ENCODE results near the gene NLRP6. TPM values are rescaled to one million over a fixed set of nuclear protein-coding genes. Genes with fewer than 3 reads are reported as not detected.
A peak's percentile ranks its signal among the peaks of the same experiment; 100 is the strongest.
"Not testable (repeated sequence)": the region's sequence is repeated elsewhere in the genome, so short reads cannot be mapped to it uniquely, and the experiment has no call there.

The NLRP6 gene
- total RNA-seq, 4 donors from 2014 or later, result 0.15 to 1.3 (median 0.64) TPM

GRCh38 chr11:266676-267439 lies 11.3 kb upstream of the NLRP6 start:
- DNase-seq (ENCODE audit: low spot score in 2 of 2), result peak in 1 of 2 donors; percentile 75
- Histone ChIP-seq H3K36me3 (no peaks in the 10 kb centered on the region), H3K27ac (no peak overlapping the region), H3K4me3 (no peak overlapping the region), H3K27me3 (no peaks in the 10 kb centered on the region), H3K4me1 (peaks cover 17% of the 10 kb centered on the region), H3K9me3 (no peaks in the 10 kb centered on the region)
- WGBS, result 55% methylated on average over 5 of the region's 13 CpGs
- TF ChIP-seq CTCF (IDR thresholded peaks at IDR 0.05) (no peak), EP300 (IDR thresholded peaks at IDR 0.05) (no peak), POLR2AphosphoS5 (IDR thresholded peaks at IDR 0.05) (no peak)

- WGBS, result 14% methylated on average over 18 of the region's 18 CpGs
- no peaks in the 10 kb centered on the region for H3K36me3 ChIP-seq
- no peaks in the 10 kb centered on the region for H3K9me3 ChIP-seq
- no peaks in the 10 kb centered on the region for H3K27me3 ChIP-seq
- H3K4me3 ChIP-seq, result peak overlapping the region; percentile 38
- peak overlapping the region; percentile 81 for H3K27ac ChIP-seq
- H3K4me1 ChIP-seq, result peaks cover 17% of the 10 kb centered on the region
- peak in 1 of 2 donors; percentile 86 for DNase-seq (ENCODE audit: low spot score in 2 of 2)
- TF ChIP-seq CTCF (IDR thresholded peaks at IDR 0.05) (no peak), EP300 (IDR thresholded peaks at IDR 0.05) (no peak), POLR2A (IDR thresholded peaks at IDR 0.05) (no peak), POLR2AphosphoS5 (IDR thresholded peaks at IDR 0.05) (no peak)
Observed at GRCh38 chr11:267491-267994, 10.7 kb upstream of the NLRP6 start.

- peak overlapping the region; percentile 38 for H3K4me3 ChIP-seq
- 22% methylated on average over 16 of the region's 16 CpGs for WGBS
- TF ChIP-seq POLR2A (IDR thresholded peaks at IDR 0.05), result peak in 1 of 2 donors; percentile 9
- peak in 1 of 3 donors; percentile 25 for TF ChIP-seq POLR2AphosphoS5 (IDR thresholded peaks at IDR 0.05)
- peaks cover 17% of the 10 kb centered on the region for H3K4me1 ChIP-seq
- H3K36me3 ChIP-seq, H3K27me3 ChIP-seq, H3K9me3 ChIP-seq: not testable (repeated sequence)
- DNase-seq (ENCODE audit: low spot score in 2 of 2), result peak; percentile 88 to 91
- H3K27ac ChIP-seq, result peak overlapping the region; percentile 81
Observed at GRCh38 chr11:268716-269145, 9.5 kb upstream of the NLRP6 start.

GRCh38 chr11:269146-269890 lies 8.9 kb upstream of the NLRP6 start:
- TF ChIP-seq POLR2A (IDR thresholded peaks at IDR 0.05) (no peak), POLR2AphosphoS5 (IDR thresholded peaks at IDR 0.05) (peak in 2 of 3 donors; percentile 43 to 72), CTCF (IDR thresholded peaks at IDR 0.05) (peak; percentile 22 to 49)
- 45% methylated on average over 21 of the region's 21 CpGs for WGBS
- Histone ChIP-seq H3K4me1 (peaks cover 17% of the 10 kb centered on the region), H3K27ac (peak overlapping the region; percentile 81), H3K27me3 (no peaks in the 10 kb centered on the region), H3K36me3 (no peaks in the 10 kb centered on the region), H3K4me3 (peak overlapping the region; percentile 38), H3K9me3 (no peaks in the 10 kb centered on the region)
- DNase-seq (ENCODE audit: low spot score in 2 of 2), result peak; percentile 76 to 81

GRCh38 chr11:270451-271318 lies 7.5 kb upstream of the NLRP6 start:
- no peaks in the 10 kb centered on the region for H3K36me3 ChIP-seq
- 94% methylated on average over 5 of the region's 18 CpGs for WGBS
- peaks cover 17% of the 10 kb centered on the region for H3K4me1 ChIP-seq
- no peaks in the 10 kb centered on the region for H3K9me3 ChIP-seq
- H3K4me3 ChIP-seq, result no peak overlapping the region
- no peaks in the 10 kb centered on the region for H3K27me3 ChIP-seq
- DNase-seq (ENCODE audit: low spot score in 2 of 2), result peak in 1 of 2 donors; percentile 78
- peak overlapping the region; percentile 28 for H3K27ac ChIP-seq
- TF ChIP-seq CTCF (IDR thresholded peaks at IDR 0.05) (no peak), POLR2A (IDR thresholded peaks at IDR 0.05) (no peak), POLR2AphosphoS5 (IDR thresholded peaks at IDR 0.05) (no peak), EP300 (IDR thresholded peaks at IDR 0.05) (no peak)

All from suprapubic skin (tissue), 4 donors.